ENCODE data around the gene NME9. TPM values are rescaled to one million over a fixed set of nuclear protein-coding genes. Genes with fewer than 3 reads are reported as not detected.

The NME9 gene
- total and polyA plus RNA-seq, 2 donors from 2014 or later = 0.73 to 3.5 TPM

- H3K9ac ChIP-seq (ENCODE audit: low read length in 3 of 3) = no peak overlapping the region
- H3K27me3 ChIP-seq (ENCODE audit: control insufficient read depth, insufficient read depth, low read length) = no peaks in the 10 kb centered on the region
- H3K4me3 ChIP-seq (ENCODE audit: low read length in 3 of 3) = no peak overlapping the region
- no peaks in the 10 kb centered on the region for H3K9me3 ChIP-seq (ENCODE audit: control insufficient read depth in 2 of 3, insufficient read depth in 1 of 3, low read length in 3 of 3)
- no peak for TF ChIP-seq CTCF (IDR thresholded peaks at IDR 0.05; ENCODE audit: borderline replicate concordance, extremely low read depth, insufficient read depth)
- no peaks in the 10 kb centered on the region for H3K4me1 ChIP-seq (ENCODE audit: control insufficient read depth in 2 of 3, insufficient read depth in 2 of 3, low read depth in 1 of 3, low read length in 3 of 3)
- peaks cover 8 to 13% (median 9%) of the 10 kb centered on the region in 3 donors for H3K36me3 ChIP-seq (ENCODE audit: control insufficient read depth in 2 of 3, insufficient read depth in 3 of 3, low read length in 3 of 3)
- FAIRE-seq (no peak), DNase-seq (no peak)
- intact Hi-C loops (cut with DNase I) = no loop called here
- no peak overlapping the region for H3K27ac ChIP-seq (ENCODE audit: low read depth in 2 of 2, low read length in 2 of 2)
Observed at GRCh38 chr3:138281561-138281960, 48.1 kb downstream of the NME9 start.

GRCh38 chr3:138271189-138271794 is 58.4 kb downstream of the NME9 start:
- Histone ChIP-seq H3K9ac (ENCODE audit: low read length in 3 of 3) (no peak overlapping the region), H3K4me1 (ENCODE audit: control insufficient read depth in 2 of 3, insufficient read depth in 2 of 3, low read depth in 1 of 3, low read length in 3 of 3) (no peaks in the 10 kb centered on the region), H3K4me3 (ENCODE audit: low read length in 3 of 3) (no peak overlapping the region), H3K36me3 (ENCODE audit: control insufficient read depth in 2 of 3, insufficient read depth in 3 of 3, low read length in 3 of 3) (peaks cover 2 to 20% (median 18%) of the 10 kb centered on the region in 3 donors), H3K27ac (ENCODE audit: low read depth in 2 of 2, low read length in 2 of 2) (no peak overlapping the region), H3K9me3 (ENCODE audit: control insufficient read depth in 2 of 3, insufficient read depth in 1 of 3, low read length in 3 of 3) (no peaks in the 10 kb centered on the region), H3K27me3 (ENCODE audit: control insufficient read depth, insufficient read depth, low read length) (no peaks in the 10 kb centered on the region)
- FAIRE-seq (no peak), DNase-seq (no peak)
- TF ChIP-seq CTCF (IDR thresholded peaks at IDR 0.05; ENCODE audit: borderline replicate concordance, extremely low read depth, insufficient read depth) = no peak
- intact Hi-C loops (cut with DNase I) = no loop called here

- Histone ChIP-seq H3K27me3 (ENCODE audit: control insufficient read depth, insufficient read depth, low read length) (no peaks in the 10 kb centered on the region), H3K9me3 (ENCODE audit: control insufficient read depth in 2 of 3, insufficient read depth in 1 of 3, low read length in 3 of 3) (no peaks in the 10 kb centered on the region), H3K4me3 (ENCODE audit: low read length in 3 of 3) (no peak overlapping the region), H3K36me3 (ENCODE audit: control insufficient read depth in 2 of 3, insufficient read depth in 3 of 3, low read length in 3 of 3) (peaks cover 2 to 21% (median 18%) of the 10 kb centered on the region in 3 donors), H3K4me1 (ENCODE audit: control insufficient read depth in 2 of 3, insufficient read depth in 2 of 3, low read depth in 1 of 3, low read length in 3 of 3) (no peaks in the 10 kb centered on the region), H3K27ac (ENCODE audit: low read depth in 2 of 2, low read length in 2 of 2) (no peak overlapping the region), H3K9ac (ENCODE audit: low read length in 3 of 3) (no peak overlapping the region)
- DNase-seq (no peak), FAIRE-seq (no peak)
- TF ChIP-seq CTCF (IDR thresholded peaks at IDR 0.05; ENCODE audit: borderline replicate concordance, extremely low read depth, insufficient read depth) = no peak
- intact Hi-C loops (cut with DNase I) = no loop called here
Observed at GRCh38 chr3:138270245-138270644, 59.4 kb downstream of the NME9 start.

- DNase-seq = no peak
- no peaks in the 10 kb centered on the region for H3K4me1 ChIP-seq (ENCODE audit: control insufficient read depth in 2 of 3, insufficient read depth in 2 of 3, low read depth in 1 of 3, low read length in 3 of 3)
- no peak overlapping the region for H3K27ac ChIP-seq (ENCODE audit: low read depth in 2 of 2, low read length in 2 of 2)
- intact Hi-C loops (cut with DNase I) = no loop called here
- H3K9me3 ChIP-seq (ENCODE audit: control insufficient read depth in 2 of 3, insufficient read depth in 1 of 3, low read length in 3 of 3) = no peaks in the 10 kb centered on the region
- TF ChIP-seq CTCF (IDR thresholded peaks at IDR 0.05; ENCODE audit: borderline replicate concordance, extremely low read depth, insufficient read depth) = no peak
- no peak overlapping the region for H3K4me3 ChIP-seq (ENCODE audit: low read length in 3 of 3)
- no peak overlapping the region for H3K9ac ChIP-seq (ENCODE audit: low read length in 3 of 3)
- no peaks in the 10 kb centered on the region for H3K27me3 ChIP-seq (ENCODE audit: control insufficient read depth, insufficient read depth, low read length)
- H3K36me3 ChIP-seq (ENCODE audit: control insufficient read depth in 2 of 3, insufficient read depth in 3 of 3, low read length in 3 of 3) = peaks cover 0 to 10% (median 9%) of the 10 kb centered on the region in 3 donors
- no peak for FAIRE-seq
Observed at GRCh38 chr3:138267083-138267482, 62.6 kb downstream of the NME9 start.

Data from kidney (tissue), 14 donors.